Epithelial cell of proximal tubule (primary cell): ENCODE measurements around the gene RHPN2. TPM values are rescaled to one million over a fixed set of nuclear protein-coding genes. Genes with fewer than 3 reads are reported as not detected.

Experiments
- DNase-seq: peaks from one replicate; pipeline ENCODE4 v3.0.0-alpha.2; 2011; ENCODE audit warnings: low read depth
- H3K4me3 ChIP-seq: 2 replicates; pipeline ENCODE4 v1.5.1; 2011; ENCODE audit warnings: low read depth, mild to moderate bottlenecking, low read length
- total RNA-seq: library from RNA; depleted of rRNA; stranded (reverse); fragments of >200 nt; gene quantifications from 2 replicates; pipeline ENCODE4 v1.2.3, GENCODE V29; 2015
- TF ChIP-seq, protein P1 (sequence below): conservative IDR thresholded peaks from 2 replicates; pipeline ENCODE4 v1.5.1; 2012; ENCODE audit warnings: low read depth, mild to moderate bottlenecking, low read length

RHPN2 gene
- total RNA-seq: 23.6 and 45.7 TPM in 2 replicates

DNA sequence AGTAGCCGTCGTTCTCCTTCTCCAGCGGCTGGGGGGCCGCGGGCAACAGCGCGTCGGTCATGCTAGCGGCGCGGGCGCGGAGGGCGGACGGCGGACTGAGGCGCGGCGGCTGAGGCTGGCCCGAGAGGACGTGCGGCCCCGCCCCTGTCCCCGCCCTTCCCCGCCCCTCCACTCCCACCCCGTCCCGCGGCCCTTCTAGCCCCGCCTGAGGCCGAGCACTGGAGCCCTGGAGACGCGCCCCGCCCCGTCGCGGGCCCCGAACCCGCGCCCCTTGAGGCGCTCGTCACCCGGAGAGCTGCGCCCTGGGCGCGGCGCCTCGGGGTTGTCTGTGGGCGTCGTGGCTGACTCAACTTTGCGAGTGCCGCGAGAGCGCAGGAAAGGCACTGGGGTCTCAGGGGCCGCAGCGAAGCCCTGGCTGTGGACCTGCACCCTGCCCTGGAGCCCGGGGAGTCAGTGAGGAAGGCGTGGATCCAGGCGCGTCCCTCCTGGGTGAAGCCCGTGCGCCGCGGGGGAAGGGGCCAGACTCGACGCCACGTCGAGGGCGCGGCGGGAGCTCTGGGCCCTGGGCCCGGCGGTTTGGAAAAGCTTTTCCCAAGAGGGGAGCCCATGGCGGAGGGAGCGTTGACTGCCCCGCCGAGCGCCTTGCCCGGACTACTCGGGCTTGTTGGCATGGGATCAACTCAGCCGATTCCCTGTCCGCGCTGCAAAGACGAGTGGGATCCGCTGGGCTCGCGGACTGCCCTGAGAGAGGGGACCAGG is at the start of gene RHPN2:
TSS of gene RHPN2 (minus strand) at position 97 of the 759 bp plus-strand sequence. CDS start at position 61, 36 bp downstream.
- TF ChIP-seq, protein P1, sequence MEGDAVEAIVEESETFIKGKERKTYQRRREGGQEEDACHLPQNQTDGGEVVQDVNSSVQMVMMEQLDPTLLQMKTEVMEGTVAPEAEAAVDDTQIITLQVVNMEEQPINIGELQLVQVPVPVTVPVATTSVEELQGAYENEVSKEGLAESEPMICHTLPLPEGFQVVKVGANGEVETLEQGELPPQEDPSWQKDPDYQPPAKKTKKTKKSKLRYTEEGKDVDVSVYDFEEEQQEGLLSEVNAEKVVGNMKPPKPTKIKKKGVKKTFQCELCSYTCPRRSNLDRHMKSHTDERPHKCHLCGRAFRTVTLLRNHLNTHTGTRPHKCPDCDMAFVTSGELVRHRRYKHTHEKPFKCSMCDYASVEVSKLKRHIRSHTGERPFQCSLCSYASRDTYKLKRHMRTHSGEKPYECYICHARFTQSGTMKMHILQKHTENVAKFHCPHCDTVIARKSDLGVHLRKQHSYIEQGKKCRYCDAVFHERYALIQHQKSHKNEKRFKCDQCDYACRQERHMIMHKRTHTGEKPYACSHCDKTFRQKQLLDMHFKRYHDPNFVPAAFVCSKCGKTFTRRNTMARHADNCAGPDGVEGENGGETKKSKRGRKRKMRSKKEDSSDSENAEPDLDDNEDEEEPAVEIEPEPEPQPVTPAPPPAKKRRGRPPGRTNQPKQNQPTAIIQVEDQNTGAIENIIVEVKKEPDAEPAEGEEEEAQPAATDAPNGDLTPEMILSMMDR: no peak
- DNase-seq: no peak
- peak within 1 kb of the TSS; percentile 98 for H3K4me3 ChIP-seq

DNA sequence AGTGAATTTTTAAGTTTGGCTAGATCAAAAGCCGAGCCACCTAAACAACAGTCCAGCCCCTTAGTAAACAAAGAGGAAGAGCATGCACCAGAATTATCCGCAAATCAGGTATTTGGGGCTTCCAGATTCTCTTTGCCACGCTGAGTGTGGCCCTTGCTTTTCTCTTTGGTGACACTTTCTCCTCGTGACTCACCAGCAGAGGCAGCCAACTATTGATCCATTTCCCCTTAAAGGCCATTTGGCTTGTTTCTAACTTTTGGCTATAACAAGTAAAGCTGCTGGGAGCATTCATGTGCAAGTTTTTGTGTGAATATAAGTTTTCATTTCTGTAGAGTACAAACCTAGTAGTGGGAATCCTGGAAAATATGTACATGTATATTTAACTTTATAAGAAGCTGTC is 49.6 kb upstream of the RHPN2 start:
- DNase-seq: no peak
- TF ChIP-seq, protein P1: no peak

DNA sequence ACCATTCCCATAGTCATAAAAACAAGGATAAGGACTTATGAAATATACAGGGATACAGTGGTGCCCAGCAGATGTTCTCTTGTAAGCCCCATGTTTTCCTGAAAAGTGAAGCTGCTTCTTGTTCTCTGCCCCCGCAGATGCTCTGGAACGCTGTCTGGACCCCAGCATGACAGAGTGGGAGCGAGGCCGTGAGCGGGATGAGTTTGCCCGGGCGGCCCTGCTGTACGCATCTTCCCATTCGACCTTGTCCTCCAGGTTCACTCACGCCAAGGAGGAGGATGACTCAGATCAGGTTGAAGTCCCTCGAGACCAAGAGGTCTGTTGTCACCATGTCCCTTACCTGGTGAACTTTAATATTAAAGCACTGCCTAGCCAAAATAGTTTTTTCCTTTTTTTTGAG is 46.9 kb upstream of the RHPN2 start:
- no peak overlapping the region for H3K4me3 ChIP-seq
- TF ChIP-seq, protein P1: no peak
- DNase-seq: no peak

More for the DNA sequence above, 49.6 kb upstream of the RHPN2 start:
- H3K4me3 ChIP-seq: no peak overlapping the region

DNA sequence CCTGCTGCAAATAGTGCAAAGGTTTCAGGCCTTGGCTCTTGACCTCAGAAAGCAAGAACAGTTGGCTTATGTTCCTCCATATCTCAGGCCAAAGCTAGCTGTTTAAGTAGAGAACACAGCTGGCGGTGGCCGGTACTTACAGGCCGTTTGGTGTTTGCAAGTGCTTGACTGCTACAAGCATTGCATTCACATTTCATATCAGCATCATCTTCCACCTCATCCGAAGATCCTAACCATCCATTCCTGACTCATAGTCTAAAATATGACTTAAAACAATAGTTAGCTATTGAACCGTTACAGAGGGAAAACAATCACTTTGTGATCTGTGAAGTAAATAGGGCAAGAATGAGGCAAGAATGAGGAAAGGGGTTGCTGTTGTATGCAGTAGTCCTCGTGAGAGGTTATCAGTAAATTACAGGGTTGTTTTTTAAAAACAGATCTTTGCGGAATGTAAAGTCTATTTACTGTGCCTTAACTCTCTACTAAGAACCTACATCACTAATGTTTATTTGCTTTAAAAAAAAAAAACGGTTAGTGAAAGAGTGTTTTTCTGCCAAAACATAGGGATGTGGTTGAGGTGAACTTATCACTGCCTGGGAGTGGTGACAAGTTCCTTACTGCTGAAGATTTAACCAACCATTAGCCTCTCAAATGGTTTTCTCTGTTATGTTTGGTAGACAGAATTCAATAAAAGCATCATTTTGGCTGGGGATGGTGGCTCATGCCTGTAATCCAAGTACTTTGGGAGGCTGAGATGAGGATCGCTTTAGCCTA is 45.6 kb upstream of the RHPN2 start:
- TF ChIP-seq, protein P1: no peak
- peak; percentile 43 for DNase-seq
- no peak overlapping the region for H3K4me3 ChIP-seq

DNA sequence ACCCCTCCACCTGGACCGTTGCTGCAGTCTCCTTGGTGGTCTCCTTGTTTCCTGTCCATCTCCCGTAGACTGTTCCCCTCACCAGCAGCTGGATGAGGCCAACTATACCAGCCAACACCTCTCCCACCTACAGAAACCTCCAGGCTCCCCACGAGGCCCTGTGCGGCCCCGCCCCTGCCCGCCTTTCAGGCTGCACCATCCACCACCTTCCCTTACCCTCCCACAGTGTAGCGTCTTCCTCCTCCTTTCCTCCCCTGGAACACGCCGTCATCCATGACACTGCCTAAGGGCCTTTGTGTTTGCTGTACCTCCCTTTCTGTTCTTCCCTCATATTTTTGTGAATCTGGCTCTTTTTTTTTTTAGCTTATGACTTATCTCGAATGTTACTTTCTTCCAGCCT is 43.5 kb upstream of the RHPN2 start:
- DNase-seq: no peak
- TF ChIP-seq, protein P1: no peak
- no peak overlapping the region for H3K4me3 ChIP-seq

DNA sequence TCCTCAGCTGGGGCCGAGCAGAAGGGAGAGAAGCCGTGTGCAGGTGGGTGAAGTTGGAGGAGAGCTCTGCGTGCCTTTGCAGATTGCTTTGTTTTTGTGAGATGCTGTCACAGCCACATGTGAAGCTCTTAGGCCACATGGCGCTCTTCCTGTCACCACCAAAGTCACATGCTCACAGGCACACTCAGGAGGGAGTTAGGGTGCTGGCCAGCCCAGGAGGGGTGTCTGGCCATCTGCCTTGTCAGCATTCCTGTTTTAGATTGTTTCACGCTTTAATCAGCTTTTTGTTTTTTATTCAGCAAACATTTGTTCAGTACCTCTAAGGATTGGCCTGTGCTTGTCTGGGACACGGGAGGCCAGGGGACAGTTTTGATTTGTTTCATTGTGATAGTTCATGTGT is 38.2 kb upstream of the RHPN2 start:
- DNase-seq: no peak
- TF ChIP-seq, protein P1: no peak
- no peak overlapping the region for H3K4me3 ChIP-seq
